Activated T-helper 1 cell treated with anti-CD3 and anti-CD28 coated beads, Interleukin-12 subunit alpha, Interleukin-12 subunit beta, Interleukin-2, Interleukin-4 antibody, amounts not matched to agents 30 ng/mL and 10 ng/mL and 1 ng/mL, durations not matched to agents 14 hours and 24 hours and 36 hours (primary cell): Measurements from ENCODE around the gene INKA1. TPM values are rescaled to one million over a fixed set of nuclear protein-coding genes. Genes with fewer than 3 reads are reported as not detected.
"Not testable (repeated sequence)": the region's sequence is repeated elsewhere in the genome, so short reads cannot be mapped to it uniquely, and the experiment has no call there.

Experiments used
- DNase-seq: peaks from one replicate; pipeline ENCODE4 v3.0.0; 2021; ENCODE audit warnings: low spot score
- H3K27ac Mint-ChIP-seq: one replicate; pipeline ENCODE4 v1.8.0; 2021; ENCODE audit warnings: mild to moderate bottlenecking, mixed read lengths
- H3K27me3 Mint-ChIP-seq: one replicate; pipeline ENCODE4 v1.8.0; 2022; ENCODE audit warnings: mild to moderate bottlenecking, moderate library complexity, mixed read lengths; ENCODE audit not compliant: insufficient read depth
- H3K36me3 Mint-ChIP-seq: one replicate; pipeline ENCODE4 v1.8.0; 2021; ENCODE audit warnings: low read depth, mixed read lengths
- H3K4me1 Mint-ChIP-seq: one replicate; pipeline ENCODE4 v1.8.0; 2021; ENCODE audit warnings: low read depth, mixed read lengths
- H3K4me3 Mint-ChIP-seq: one replicate; pipeline ENCODE4 v1.8.0; 2021; ENCODE audit warnings: mild to moderate bottlenecking, moderate library complexity, mixed read lengths
- H3K9me3 Mint-ChIP-seq: one replicate; pipeline ENCODE4 v1.8.0; 2021; ENCODE audit warnings: mixed read lengths
- intact Hi-C: fragments of 100-400 bp; cut with micrococcal nuclease; formaldehyde crosslinking; loops from one replicate; pipeline ENCODE4 v1.15.1; 2024
- total RNA-seq: library from RNA; stranded (reverse); gene quantifications from 2 replicates; pipeline ENCODE4 v1.2.3, GENCODE V29; 2022

The INKA1 gene
- total RNA-seq, 1 donor from 2014 or later = 2.7 TPM

DNA sequence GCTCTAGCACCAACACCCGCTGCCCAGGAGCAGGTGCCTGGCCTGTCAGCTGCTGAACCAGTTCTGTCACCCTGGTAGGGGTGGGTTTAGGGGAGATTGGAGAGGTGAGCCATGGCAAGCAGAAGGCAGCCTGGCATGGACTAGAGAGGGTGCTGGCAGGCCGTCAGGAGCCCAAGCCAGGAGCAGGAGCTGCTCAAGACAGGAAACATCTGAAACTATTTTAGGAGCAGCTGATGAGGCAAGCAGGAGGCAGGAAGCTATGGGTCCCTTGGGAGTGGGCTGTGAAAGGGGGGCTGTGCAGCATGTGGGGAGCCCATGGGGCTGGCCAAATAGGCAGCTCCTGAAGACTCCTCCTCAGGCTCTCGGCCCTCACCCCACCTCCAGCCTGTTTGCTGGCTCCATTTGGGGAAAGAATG is 2.3 kb downstream of the INKA1 start:
- H3K36me3 Mint-ChIP-seq = peaks cover 14% of the 10 kb centered on the region
- DNase-seq = no peak
- peaks cover 27% of the 10 kb centered on the region for H3K4me1 Mint-ChIP-seq
- peaks cover 3% of the 10 kb centered on the region for H3K27me3 Mint-ChIP-seq
- no peaks in the 10 kb centered on the region for H3K9me3 Mint-ChIP-seq
- H3K27ac Mint-ChIP-seq = peak overlapping the region; percentile 21
- peak overlapping the region; percentile 38 for H3K4me3 Mint-ChIP-seq
- intact Hi-C loops = no loop called here

DNA sequence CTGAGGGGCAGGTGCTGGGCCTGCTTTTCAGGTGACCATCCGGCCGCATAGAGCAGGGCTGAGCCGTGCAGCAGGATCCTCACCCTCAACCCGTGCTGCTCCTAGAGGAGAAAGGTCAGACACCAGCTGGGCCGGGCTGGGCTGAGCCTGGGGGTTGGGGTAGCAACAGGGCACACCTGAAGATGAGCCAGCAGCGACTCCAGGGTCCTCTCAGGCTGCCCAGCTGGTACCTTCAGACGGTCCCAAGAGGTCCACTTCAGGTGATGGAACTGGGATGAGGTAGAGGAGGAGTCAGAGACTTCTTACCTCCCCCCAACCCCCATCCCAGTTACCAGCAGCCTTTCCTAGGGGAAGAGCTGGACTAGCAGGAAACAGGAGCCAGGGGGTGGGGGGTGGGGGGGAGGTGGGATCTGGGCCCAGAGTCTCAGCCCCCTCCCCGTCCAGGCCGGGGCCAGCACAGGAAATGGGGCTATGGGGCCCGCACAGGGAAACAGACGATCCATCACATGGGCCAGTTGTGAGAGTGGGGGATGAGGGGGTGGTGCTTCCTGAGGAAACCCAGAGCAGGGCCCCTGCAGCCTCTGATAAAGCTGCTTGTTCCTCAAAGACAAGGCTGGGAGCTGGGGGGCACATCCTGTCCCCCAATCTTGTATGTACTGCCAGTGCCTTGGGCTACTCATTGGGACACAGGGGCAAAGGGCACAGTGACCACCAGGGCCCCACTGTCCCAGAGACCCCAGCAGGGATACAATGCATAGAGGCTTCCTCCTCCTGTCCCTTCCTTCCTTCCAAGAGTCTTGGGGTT is 3.0 kb downstream of the INKA1 start:
- DNase-seq = no peak
- Mint-ChIP-seq H3K36me3 (peaks cover 16% of the 10 kb centered on the region), H3K27me3 (peaks cover 3% of the 10 kb centered on the region), H3K9me3 (no peaks in the 10 kb centered on the region), H3K27ac (no peak overlapping the region), H3K4me1 (peaks cover 29% of the 10 kb centered on the region), H3K4me3 (no peak overlapping the region)
- intact Hi-C loops = no loop called here

DNA sequence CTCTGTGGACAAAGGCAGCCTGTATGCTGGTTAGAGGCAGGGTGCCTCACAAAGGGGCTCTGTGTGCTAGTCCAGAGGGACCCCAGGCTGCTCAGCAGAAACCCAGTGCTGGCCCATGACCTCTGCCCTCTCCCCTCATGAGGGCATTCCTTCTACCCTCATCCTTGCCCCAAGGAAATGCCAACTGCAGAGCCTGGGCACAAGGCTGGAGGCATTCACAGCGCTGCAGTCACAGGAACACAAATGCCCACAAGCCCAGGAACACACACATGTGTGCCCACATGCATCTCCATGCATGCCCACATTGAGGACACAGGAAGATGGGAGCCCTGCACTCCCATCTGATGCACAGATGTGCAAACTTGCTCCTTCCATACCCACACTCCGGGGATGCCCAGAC is 3.8 kb downstream of the INKA1 start:
- no peak overlapping the region for H3K4me3 Mint-ChIP-seq
- H3K27ac Mint-ChIP-seq = no peak overlapping the region
- H3K4me1 Mint-ChIP-seq = peaks cover 35% of the 10 kb centered on the region
- H3K36me3 Mint-ChIP-seq = peaks cover 20% of the 10 kb centered on the region
- H3K9me3 Mint-ChIP-seq = no peaks in the 10 kb centered on the region
- no peak for DNase-seq
- H3K27me3 Mint-ChIP-seq = peaks cover 2% of the 10 kb centered on the region
- intact Hi-C loops = no loop called here

DNA sequence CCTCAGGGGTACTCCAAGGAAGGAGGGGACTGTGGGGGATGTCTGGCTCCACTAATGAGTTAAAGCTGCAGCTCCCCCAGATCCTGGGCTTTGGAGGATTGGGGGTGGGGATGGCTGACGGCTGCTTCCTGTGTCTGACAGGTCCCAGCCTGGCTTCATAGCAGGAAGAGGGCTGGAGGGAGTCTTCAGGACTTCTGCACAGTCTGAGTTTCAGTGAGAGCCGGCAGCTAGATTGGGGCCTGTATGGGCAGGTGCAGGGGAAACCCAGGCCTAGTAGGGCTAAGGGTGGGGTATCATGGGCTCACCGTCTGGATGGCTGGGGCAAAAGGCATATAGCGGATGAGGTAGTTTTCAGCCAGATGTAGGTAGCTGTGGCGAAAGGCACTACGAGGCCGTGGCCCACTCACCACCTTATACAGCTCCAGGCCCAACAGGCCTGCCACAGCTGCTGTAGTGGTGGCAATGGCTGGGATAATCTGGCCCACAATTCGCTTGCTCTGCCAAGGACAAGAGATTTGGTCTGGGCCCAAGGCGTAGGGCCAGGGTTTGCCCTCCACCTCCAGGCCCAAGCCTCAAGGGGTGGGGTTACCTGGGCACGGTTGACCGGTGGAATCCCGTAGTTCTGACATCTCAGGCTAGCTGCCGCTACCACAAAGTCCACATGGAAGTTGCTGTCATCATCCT is 4.5 kb downstream of the INKA1 start:
- H3K9me3 Mint-ChIP-seq = no peaks in the 10 kb centered on the region
- no peaks in the 10 kb centered on the region for H3K27me3 Mint-ChIP-seq
- peaks cover 20% of the 10 kb centered on the region for H3K36me3 Mint-ChIP-seq
- DNase-seq = no peak
- no peak overlapping the region for H3K27ac Mint-ChIP-seq
- intact Hi-C loops = no loop called here
- peaks cover 42% of the 10 kb centered on the region for H3K4me1 Mint-ChIP-seq
- H3K4me3 Mint-ChIP-seq = no peak overlapping the region

DNA sequence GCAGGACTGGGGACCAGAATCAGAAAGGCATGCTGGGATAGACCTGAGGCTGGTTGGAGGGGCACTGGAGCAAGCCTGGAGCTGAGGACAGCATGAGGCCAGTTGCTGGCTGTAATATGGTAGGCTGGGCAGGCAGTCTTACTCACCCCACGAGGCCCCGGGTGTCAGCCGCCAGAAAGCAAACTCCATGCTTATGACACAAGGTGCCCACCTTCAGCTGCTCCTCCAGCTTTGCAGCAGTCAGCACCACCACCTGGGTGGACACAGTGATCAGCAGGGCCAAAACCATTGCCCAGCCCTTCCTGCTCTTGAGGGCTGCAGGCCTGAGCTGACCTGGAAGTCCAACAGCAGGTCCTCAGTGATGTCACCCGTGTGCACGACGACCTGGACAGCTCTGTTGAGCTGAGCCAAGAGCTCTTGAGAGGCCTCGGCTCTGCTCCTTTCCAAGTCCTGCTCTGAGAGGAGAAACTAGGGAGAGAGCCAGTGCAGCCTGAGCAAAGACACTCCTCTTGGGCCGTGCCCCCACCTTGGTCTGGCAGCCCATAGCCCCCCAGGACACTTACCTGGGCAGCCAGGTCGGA is 9.9 kb downstream of the INKA1 start:
- Mint-ChIP-seq H3K27ac (peak overlapping the region; percentile 94), H3K4me3 (peak overlapping the region; percentile 94), H3K9me3 (no peaks in the 10 kb centered on the region), H3K27me3 (no peaks in the 10 kb centered on the region), H3K4me1 (peaks cover 30% of the 10 kb centered on the region), H3K36me3 (peaks cover 12% of the 10 kb centered on the region)
- intact Hi-C loops = loop anchor here (1.0 kb wide), 2 partner anchors 10 to 43 kb away; partner anchors contain the start of genes INKA1 and TRAIP
- no peak for DNase-seq

DNA sequence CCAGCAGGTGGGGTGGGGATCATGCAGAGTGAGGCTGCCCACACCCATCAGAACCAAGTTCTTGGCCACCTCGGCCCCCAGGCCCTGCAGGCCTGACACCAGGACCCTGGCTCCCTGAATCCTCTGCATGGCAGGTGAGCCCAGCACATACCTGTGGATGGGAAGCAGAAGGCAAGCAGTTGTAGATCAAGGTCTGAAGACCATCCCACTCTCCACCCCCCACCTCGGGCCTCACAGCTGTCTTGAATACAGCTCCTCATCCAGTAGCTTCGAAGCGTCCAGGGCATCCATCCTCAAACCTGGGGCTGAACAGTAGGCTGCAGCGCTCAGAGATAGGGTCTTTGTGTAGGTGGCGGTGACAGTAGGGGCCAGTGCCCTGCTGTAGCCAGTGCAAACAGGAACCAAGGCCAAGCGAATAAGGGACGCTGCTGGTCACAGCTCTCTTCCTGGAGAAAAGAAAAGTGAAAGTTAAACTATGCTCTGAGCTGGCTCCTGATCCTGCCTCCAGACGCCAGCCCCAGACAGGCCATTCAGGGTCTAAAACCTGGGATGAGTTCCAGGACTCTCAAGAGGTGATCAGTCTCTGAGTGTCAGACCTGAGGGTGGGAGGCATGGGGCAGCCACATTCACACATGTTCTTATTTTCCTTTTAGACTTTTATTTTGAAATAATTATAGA is 10.6 kb downstream of the INKA1 start, which contains the start of gene UBA7:
TSS of gene UBA7 (minus strand) at position 457 of the 678 bp plus-strand sequence. CDS start at position 291, 166 bp downstream.
- H3K36me3 Mint-ChIP-seq = peaks cover 12% of the 10 kb centered on the region
- peak within 1 kb of the TSS; percentile 94 for H3K4me3 Mint-ChIP-seq
- H3K27ac Mint-ChIP-seq = peak within 1 kb of the TSS; percentile 94
- intact Hi-C loops = loop anchor here (1.0 kb wide), 2 partner anchors 10 to 43 kb away; partner anchors contain the start of genes INKA1 and TRAIP
- DNase-seq = peak; percentile 40
- no peaks in the 10 kb centered on the region for H3K9me3 Mint-ChIP-seq
- H3K4me1 Mint-ChIP-seq = peaks cover 27% of the 10 kb centered on the region
- H3K27me3 Mint-ChIP-seq = no peaks in the 10 kb centered on the region

DNA sequence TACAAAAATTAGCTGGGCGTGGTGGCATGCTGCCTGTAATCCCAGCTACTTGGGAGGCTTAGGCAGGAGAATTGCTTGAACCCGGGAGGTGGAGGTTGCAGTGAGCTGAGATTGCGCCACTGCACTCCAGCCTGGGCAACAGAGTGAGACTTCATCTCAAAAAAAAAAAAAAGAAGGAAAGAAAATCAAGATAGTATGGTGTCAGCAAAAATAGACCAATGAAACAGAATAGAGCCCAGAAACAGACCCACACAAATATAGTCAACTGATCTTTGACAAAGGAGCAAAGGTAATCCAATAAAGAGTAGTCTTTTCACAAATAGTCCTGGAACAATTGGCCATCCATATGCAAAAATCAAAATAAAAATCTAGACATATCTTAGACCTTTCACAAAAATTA is 20.1 kb downstream of the INKA1 start:
- intact Hi-C loops, H3K9me3 Mint-ChIP-seq, H3K27ac Mint-ChIP-seq, H3K4me1 Mint-ChIP-seq, DNase-seq, H3K4me3 Mint-ChIP-seq, H3K27me3 Mint-ChIP-seq, H3K36me3 Mint-ChIP-seq: not testable (repeated sequence)

DNA sequence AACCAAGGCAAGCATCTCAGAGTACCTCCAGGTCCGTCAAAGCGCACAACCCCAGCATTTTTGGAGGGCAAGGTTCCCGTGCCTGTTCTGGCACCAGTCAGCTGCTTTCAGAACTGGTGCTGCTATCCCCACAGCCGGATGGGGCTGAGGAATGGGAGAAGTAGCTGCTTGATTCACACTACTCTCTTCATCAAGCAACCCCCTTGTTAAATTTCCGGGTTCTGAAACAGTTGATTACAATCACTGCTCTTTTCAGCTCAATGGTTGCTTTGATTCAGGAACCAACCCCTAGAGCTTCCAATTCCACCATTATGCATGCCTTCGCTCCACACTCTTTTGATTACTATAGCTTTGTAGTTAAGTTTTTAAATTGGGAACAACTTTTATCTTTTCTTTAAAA is 23.0 kb downstream of the INKA1 start:
- H3K9me3 Mint-ChIP-seq = no peaks in the 10 kb centered on the region
- H3K27me3 Mint-ChIP-seq = no peaks in the 10 kb centered on the region
- DNase-seq = no peak
- no peak overlapping the region for H3K27ac Mint-ChIP-seq
- H3K4me3 Mint-ChIP-seq = no peak overlapping the region
- intact Hi-C loops = no loop called here
- H3K36me3 Mint-ChIP-seq = peaks cover 2% of the 10 kb centered on the region
- H3K4me1 Mint-ChIP-seq = no peaks in the 10 kb centered on the region

DNA sequence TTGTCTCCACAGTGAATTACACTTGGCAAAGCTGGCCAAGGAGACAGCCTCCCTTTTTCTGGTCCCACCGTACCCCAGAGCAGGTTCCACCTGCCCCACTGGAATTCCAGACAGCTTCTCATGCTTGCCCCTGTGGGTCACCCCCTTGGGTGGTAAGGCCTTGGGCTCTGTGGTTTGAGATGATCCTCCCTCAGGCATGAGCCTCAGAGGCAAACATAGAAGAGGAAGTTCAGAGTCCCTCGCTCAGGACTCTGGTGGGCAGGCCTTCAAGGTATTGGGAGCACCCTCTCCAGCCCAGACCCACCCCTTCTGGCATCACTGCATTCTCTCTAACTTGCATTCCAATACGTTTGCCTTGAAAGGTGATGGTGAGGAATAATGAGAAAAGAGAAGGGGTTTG is 28.3 kb downstream of the INKA1 start:
- Mint-ChIP-seq H3K27ac (no peak overlapping the region), H3K9me3 (no peaks in the 10 kb centered on the region), H3K4me1 (no peaks in the 10 kb centered on the region), H3K36me3 (peaks cover 7% of the 10 kb centered on the region), H3K4me3 (no peak overlapping the region), H3K27me3 (no peaks in the 10 kb centered on the region)
- intact Hi-C loops = no loop called here
- no peak for DNase-seq

DNA sequence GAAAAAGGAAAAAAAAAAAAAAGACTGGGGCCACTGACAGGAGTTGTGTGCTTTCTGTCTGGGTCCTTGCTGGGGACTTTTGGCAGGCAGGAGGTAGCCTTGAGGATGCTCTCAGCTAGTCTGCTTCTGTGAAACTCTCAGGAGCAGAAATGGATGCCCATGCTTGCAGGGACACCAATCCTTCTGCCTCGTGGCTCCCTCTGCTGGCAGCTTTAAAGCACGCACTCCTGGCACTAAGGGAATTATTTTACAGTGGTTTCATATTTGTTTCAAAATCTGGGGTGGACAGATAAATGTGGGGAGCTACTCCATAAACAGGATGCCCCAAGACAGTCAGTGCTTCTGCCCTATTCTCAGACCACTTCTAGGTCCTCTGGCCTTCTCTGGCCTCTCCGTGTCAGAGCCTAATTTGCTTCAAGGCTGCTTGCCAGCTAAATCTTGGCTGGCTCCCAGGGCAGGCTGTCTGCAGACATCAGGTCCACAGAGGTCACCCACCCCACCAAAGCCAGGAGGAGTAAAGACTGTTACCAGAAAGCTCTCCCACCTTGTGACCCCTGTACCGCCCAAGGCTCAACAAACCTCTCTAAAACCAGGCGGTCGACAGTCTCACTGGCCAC is 36.2 kb downstream of the INKA1 start:
- no peaks in the 10 kb centered on the region for H3K9me3 Mint-ChIP-seq
- intact Hi-C loops = loop anchor here (1.0 to 5.0 kb wide), 5 partner anchors 37 to 300 kb away; partner anchors contain the start of genes GMPPB and IP6K1
- no peak overlapping the region for H3K27ac Mint-ChIP-seq
- peak; percentile 69 for DNase-seq
- H3K36me3 Mint-ChIP-seq = peaks cover 8% of the 10 kb centered on the region
- H3K4me3 Mint-ChIP-seq = no peak overlapping the region
- no peaks in the 10 kb centered on the region for H3K27me3 Mint-ChIP-seq
- no peaks in the 10 kb centered on the region for H3K4me1 Mint-ChIP-seq

DNA sequence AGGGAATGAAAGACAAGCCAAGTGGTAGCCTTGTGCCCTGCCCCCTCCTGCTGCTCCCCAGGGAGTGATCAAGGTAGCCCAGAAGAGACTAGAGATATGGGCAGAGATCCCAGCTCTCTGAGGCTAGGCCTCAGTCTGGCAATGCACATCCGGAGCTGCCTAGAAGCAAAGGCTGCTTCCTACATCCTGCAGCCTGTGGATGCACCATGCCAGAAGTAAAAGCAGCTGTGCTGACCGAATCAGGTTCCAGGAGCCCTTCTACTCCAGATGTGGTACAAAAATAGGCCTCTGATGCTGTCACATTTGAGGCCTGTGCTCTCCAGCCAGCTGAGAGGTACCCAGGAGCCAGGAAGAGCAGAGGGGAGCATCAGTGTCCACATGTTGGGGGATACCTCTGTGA is 37.3 kb downstream of the INKA1 start:
- Mint-ChIP-seq H3K4me3 (no peak overlapping the region), H3K9me3 (no peaks in the 10 kb centered on the region), H3K27me3 (no peaks in the 10 kb centered on the region), H3K36me3 (peaks cover 7% of the 10 kb centered on the region), H3K27ac (no peak overlapping the region), H3K4me1 (no peaks in the 10 kb centered on the region)
- intact Hi-C loops = no loop called here
- no peak for DNase-seq

DNA sequence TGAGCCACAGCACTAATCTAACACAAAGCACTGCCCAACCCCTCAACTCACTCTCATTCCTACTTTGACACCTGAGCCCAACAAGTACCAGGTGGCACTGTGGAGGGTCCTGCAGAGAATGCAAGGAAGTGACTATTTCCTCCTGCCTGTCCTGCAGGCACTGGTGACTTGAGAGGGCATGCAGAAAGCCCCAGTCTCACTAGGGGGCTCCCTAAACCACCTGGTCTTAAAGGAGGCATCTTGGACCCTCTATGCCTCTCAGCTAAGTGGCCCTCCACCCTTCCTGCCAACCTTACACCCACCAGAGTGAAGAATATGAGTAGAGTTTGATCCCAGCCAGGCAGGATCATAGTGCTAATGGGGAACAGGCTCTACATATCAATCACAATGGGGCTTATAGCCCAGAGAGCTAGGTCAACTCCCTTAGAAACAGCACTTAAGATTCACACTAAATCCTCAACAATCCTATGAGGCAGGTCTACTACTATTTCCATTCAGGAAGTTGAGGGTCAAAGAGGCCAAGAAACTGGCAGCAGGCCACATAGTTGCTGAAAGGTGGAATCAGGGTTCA is 38.1 kb downstream of the INKA1 start:
- no peaks in the 10 kb centered on the region for H3K27me3 Mint-ChIP-seq
- no peaks in the 10 kb centered on the region for H3K9me3 Mint-ChIP-seq
- intact Hi-C loops = no loop called here
- no peaks in the 10 kb centered on the region for H3K4me1 Mint-ChIP-seq
- H3K27ac Mint-ChIP-seq = no peak overlapping the region
- H3K4me3 Mint-ChIP-seq = no peak overlapping the region
- peaks cover 7% of the 10 kb centered on the region for H3K36me3 Mint-ChIP-seq
- no peak for DNase-seq
